ENCODE data around the gene LARP1.
"Not testable (repeated sequence)": the region's sequence is repeated elsewhere in the genome, so short reads cannot be mapped to it uniquely, and the experiment has no call there.

The LARP1 gene

DNA sequence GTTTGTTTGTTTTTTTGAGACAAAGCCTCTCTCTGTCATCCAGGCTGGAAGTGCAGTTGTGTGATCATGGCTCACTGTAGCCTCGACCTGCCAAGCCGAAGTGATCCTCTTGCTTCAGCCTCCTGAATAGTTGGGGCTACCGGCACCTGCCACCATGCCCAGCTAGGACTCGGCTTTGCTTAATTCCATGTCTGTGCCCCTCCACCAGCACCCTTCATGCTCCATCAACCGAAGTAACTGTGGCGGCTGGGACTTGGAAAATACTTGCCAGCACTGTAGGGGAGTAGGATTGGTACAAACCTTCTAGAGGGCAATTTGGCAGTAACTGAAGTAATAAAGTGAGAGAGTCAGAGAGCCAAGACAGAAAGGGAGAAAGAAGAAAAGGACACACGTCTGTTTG lies 76.3 kb downstream of the LARP1 start:
- DNase-seq, result no peak

DNA sequence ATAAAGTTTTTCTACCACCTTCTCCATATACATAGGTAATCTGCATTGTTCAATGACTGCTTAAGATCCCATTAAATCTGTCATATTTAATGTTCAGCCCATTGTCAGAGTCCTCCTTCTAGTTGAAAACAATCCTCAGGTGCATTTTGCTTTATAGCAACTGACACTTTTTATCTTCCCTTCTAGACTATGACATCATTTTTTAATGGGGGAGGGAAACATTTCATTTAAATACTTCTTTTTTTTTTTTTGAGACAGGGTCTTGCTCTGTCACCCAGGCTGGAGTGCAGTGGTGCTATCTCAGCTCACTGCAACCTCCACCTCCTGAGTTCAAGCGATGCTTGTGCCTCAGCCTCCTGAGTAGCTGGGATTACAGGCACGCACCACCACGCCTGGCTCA lies 77.6 kb downstream of the LARP1 start:
- DNase-seq, result not testable (repeated sequence)

GRCh38 chr5:154834053-154834452 lies 78.9 kb downstream of the LARP1 start:
- no peak for DNase-seq

- DNase-seq, result not testable (repeated sequence)
Measured at GRCh38 chr5:154835701-154836052, 80.5 kb downstream of the LARP1 start.

DNA sequence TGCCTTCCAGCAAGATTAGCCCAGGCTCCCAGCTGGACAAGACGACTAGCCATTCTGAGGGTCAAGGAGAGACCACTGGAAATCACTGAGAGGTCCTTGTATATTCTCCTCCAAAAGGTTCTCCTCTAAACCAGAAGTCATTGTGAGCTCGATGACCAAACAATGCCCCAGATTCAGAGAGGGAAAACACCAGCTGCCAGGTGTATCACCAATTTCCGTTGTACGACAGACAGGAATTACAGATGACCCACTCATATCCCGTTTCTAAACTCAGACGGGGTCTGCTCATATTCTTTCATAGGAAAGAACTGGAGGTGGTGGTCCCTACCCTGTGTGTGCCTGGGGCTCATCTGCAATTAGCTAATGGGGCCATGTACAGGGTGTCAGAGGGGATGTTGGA lies 81.0 kb downstream of the LARP1 start:
- DNase-seq, result no peak

- DNase-seq, result no peak
Measured at GRCh38 chr5:154837009-154837901, 82.1 kb downstream of the LARP1 start.

GRCh38 chr5:154840435-154841272 lies 85.5 kb downstream of the LARP1 start:
- DNase-seq, result no peak

DNA sequence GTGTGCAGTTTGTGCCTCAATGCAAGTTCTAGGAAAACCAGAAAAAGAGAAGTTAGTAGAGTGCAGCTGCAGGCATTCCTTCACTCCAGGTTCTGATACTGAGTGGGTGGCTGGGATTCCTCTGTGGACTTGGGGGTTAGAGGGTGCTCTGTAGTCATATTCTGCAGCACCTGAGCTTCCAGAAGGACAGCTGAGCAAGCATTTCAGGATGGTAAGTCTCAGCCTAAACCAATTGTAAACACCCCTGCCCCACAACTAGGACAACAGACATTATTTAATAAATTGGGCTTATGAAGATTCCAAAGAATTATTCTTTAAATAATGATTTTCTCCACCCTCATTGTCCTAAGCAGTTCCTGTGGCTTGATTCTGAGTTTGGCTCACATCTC lies 86.1 kb downstream of the LARP1 start:
- DNase-seq, result no peak

- DNase-seq, result no peak
Measured at GRCh38 chr5:154842689-154843530, 87.7 kb downstream of the LARP1 start.

DNA sequence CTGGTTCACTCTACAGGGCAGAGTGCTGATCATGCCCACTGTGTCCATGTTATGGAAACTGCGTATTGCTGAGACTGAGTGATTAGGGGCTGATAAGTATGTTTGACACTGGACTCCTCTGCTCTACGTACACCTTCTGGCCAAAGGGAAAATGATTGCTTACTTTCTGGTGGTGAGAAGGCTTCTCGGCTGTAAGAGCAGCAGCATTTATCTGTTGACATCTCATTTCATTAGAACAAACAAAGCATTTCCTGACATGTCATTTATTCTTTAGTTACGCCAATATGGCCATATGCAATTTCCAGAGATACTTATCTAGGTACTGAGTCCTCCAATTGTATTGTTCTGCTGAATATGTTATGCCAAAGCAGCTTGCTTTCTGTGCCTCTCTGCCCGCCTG lies 89.6 kb downstream of the LARP1 start:
- no peak for DNase-seq

DNA sequence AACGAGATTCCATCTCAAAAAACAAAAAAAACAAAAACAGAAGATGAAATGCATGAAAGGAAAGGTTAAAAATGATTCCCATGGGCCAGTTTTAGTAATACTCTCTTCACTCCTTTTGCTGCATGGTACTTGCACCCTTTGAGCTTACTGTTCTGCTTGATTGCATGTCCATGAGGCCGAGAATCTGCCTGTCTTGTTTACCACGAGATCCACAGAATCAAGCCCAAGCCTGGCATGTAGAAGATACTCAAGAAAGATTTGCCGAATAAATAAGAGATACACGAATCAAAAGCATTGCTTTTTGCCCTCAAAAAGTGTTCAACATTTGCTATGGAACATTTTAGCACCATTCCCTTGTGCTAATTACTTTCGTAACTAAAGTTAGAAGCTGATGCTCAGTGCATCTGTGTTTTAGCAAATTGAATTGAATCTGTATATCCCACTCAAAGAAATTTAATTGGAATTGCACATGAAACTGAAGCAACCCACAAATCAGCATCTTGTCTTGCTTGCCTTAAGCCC lies 94.1 kb downstream of the LARP1 start:
- DNase-seq, result no peak

GRCh38 chr5:154849791-154850201 lies 94.6 kb downstream of the LARP1 start:
- peak; percentile 71 to 86 for DNase-seq

- DNase-seq, result peak; percentile 72 to 84
Measured at GRCh38 chr5:154850255-154851062, 95.3 kb downstream of the LARP1 start, which contains the start of gene FAXDC2. FAXDC2 (minus strand) TSS chr5:154850603; CDS start chr5:154838178, 12,425 bp downstream.

DNA sequence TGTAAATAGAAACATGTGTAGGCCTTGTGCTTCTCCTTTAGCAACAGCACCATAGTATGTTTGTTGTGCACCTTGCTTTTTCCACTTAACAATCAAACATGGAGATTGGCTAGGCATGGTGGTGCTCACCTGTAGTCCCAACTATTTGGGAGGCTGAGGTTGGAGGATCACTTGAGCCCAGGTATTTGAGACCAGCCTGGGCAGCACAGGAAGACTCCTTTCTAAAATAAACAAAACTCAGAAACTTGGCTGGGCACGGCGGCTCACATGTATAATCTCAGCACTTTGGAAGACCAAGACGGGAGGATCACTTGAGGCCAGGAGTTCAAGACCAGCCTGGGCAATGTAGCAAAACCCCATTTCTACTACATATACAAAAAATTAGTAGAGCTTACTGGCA lies 96.2 kb downstream of the LARP1 start:
- no peak for DNase-seq

GRCh38 chr5:154857530-154858296 lies 102.5 kb downstream of the LARP1 start:
- DNase-seq, result peak; percentile 82 to 90

DNA sequence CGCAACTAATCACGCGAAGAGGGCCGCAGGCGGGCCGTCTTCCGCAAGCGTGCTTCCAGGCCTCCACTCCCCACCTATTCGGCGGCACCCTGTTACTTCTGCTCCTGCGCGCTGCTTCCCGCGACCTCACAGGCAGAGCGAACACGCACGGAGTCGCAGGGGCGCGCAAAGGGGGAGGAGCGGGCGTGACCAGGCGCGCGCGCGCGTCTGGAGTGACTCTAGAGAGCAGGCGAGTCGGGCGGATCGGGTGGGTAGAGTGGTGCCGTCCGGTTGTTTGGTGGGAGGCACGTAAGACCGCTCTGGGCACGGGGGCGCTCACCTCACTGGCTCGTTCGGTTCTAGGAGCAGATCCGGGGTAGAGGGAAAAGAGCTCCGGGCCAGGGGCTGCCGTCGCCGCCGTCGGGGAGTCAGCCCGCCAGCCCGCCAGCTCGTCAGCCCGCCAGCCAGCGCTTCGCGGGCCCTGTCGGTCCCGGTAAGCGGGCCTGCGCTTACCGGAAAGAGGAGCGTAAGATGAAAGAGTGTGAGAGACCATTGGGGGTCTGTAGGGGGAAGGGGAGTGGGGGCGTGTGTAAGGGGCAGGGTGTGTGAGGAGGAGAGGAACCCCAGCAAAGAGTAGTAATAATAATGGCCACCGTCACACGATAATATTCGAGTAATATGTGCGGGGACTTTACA lies 103.3 kb downstream of the LARP1 start, which contains the start of gene CNOT8:
TSS of gene CNOT8 (plus strand) at position 331 of the 675 bp plus-strand sequence. CDS start 4,652 bp downstream, outside the sequence.
- DNase-seq, result peak; percentile 94 to 97

DNA sequence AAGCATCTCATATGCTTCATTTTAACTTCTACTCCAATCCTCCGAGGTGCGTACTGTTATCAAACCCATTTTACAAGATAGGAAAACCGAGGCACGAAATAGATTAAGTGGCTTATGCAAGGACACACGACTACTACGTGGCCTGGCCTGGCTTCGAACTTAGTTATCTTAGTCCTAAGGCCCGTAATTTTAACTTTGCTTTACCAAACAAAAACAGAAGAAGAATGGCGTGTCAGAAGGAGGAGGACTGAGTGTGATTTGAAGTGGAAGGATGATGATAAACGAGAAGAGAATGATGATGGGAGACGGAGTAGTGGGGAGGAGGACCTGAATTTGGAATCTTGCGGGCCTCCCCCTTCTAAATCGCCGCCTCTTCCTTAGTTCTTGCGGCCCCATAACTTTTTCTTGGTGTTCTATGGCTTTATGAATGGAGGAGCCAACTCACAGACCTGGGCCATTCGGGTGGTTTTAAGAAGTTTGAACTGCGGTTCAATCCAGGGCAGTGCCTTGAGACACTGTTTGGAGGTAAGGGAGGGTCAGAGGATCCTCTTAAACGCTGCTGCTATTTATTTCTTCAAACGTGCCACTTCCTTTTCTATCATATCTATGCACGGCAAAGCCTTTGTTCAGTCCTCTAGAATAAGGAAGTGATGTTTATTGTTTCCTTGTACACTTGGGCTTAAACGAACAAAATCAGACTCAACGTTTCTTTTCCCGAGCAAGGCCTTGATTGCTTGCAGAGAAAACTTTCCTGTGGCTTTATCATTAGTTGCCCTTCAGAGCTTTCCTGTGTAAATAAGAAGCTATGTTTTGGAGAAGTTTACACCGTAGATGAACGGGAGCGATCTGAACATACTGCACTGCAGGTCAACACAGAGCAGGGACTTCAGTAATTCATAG lies 104.0 kb downstream of the LARP1 start:
- DNase-seq, result peak; percentile 26 to 37

DNA sequence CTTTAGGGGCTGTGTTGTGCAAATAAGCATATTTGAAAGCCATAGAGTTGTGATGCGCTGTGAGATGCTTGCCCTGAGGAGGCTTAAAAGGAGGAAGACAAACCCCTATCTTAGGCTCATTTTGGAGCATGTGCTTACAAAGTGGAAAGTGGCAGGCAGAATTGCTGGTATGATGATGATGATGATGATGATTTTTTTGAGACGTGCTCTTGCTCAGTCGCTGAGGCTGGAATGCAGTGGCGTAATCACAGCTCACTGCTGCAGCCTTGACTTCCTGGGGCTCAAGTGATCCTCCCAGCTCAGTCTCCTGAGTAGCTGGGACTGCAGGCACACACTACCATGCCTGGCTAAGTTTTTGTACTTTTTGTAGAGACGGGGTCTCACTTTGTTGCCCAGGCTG lies 104.9 kb downstream of the LARP1 start:
- peak in 1 of 2 donors; percentile 3 for DNase-seq

DNA sequence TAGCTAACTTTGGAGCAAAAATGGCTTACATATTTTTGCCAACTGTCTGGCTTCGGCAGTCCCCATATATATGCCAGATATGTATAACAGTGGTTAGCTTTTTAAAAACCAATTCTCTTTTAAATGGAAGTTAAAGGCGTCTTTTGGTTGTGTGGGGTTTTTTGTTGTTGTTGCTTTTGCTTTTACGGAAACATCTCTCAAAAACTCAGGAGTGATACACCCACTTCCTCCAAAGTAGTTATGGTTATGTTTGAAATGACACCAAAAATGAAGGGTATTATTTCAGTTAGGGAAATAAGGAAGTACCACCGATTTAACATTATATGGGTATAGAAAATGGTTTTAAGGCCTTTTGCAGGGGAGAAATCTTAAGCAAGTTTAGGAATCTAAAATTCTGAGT lies 105.6 kb downstream of the LARP1 start:
- DNase-seq, result peak; percentile 40 to 43

All from inflammatory macrophage treated with lipopolysaccharide for 1 hour (primary cell).